ENCODE data around the gene NEURL1. TPM values are rescaled to one million over a fixed set of nuclear protein-coding genes. Genes with fewer than 3 reads are reported as not detected.

Gene NEURL1
- total and polyA plus RNA-seq, 2 donors (not counting 1 experiment from before 2014, with no cell fraction given): 0.30 to 0.57 TPM

DNA sequence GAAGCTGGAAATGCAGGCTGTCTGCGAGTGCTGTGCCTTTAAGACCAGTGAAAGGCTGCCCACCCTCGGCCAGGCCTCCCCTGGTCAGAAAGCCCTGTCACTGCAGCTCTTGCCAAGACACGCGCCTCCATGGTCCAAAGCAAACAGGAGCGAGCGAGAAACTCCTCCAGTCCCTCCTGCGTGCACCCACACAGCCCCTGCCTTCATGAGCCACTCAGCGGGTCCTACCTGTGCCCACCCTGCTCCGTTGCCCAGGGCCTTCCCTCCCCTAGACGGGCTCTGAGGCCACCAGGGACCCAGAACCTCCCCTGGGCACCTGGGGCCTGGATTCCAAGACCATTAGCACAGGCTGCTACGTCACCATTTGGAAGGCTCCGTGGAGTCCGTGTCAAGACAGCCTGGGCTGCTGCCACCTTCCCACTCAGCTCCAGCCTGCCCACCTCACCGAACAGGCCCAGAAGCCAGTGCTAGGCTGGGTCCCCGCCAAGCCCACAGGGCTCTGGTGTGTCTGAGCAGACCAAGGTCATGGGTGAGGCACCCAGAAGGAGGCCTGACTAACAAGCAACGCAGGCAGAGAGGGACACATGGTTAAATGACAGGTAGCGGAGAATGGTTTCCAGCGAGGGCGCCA, 144.5 kb downstream of the NEURL1 start:
- Histone ChIP-seq H3K4me3 (ENCODE audit: control extremely low read depth in 1 of 5, extremely low read depth in 1 of 5, insufficient read depth in 1 of 5, low read depth in 2 of 5, low read length in 4 of 5) (no peak overlapping the region), H3K4me1 (ENCODE audit: control insufficient read depth in 2 of 2, insufficient read depth in 2 of 2, low read length in 2 of 2) (no peaks in the 10 kb centered on the region), H2AFZ (ENCODE audit: insufficient read depth, low read depth, low read length, poor library complexity, severe bottlenecking) (no peak overlapping the region), H3K27ac (ENCODE audit: low read length in 2 of 2) (no peak overlapping the region), H3K36me3 (replicated peaks in 1 of 2; ENCODE audit: control extremely low read depth in 1 of 2, control insufficient read depth in 1 of 2, extremely low read depth in 1 of 2, insufficient read depth in 2 of 2, low read length in 1 of 2) (no peaks in the 10 kb centered on the region), H3K79me2 (ENCODE audit: control insufficient read depth, insufficient read depth, low read length) (no peaks in the 10 kb centered on the region), H4K20me1 (ENCODE audit: control insufficient read depth, insufficient read depth, low read length, poor library complexity, severe bottlenecking) (peaks cover 6% of the 10 kb centered on the region), H3K4me2 (replicated peaks; ENCODE audit: low read depth, low read length, poor library complexity, severe bottlenecking) (no peak overlapping the region), H3K9ac (ENCODE audit: low read length) (no peak overlapping the region), H3K9me3 (ENCODE audit: control extremely low read depth in 1 of 3, control insufficient read depth in 2 of 3, insufficient read depth in 1 of 3, low read length in 2 of 3) (no peaks in the 10 kb centered on the region), H3K27me3 (replicated peaks in 1 of 4; ENCODE audit: control extremely low read depth in 1 of 4, control insufficient read depth in 3 of 4, insufficient read depth in 4 of 4, low read length in 3 of 4) (no peaks in the 10 kb centered on the region)
- ChIA-PET CTCF (no interaction called here), POLR2A (no interaction called here)
- 96% methylated on average over 19 of the region's 19 CpGs for WGBS (ENCODE audit: insufficient coverage)
- intact Hi-C loops (cut with micrococcal nuclease): no loop called here
- H3K9me3 Mint-ChIP-seq (ENCODE audit: insufficient read depth): no peaks in the 10 kb centered on the region
- ATAC-seq (ENCODE audit: low read depth) (no peak), DNase-seq (no peak)
- H3K27ac Mint-ChIP-seq: no peak overlapping the region
- H3K27me3 Mint-ChIP-seq: no peaks in the 10 kb centered on the region
- H3K4me3 Mint-ChIP-seq: no peak overlapping the region
- TF ChIP-seq, protein P1, sequence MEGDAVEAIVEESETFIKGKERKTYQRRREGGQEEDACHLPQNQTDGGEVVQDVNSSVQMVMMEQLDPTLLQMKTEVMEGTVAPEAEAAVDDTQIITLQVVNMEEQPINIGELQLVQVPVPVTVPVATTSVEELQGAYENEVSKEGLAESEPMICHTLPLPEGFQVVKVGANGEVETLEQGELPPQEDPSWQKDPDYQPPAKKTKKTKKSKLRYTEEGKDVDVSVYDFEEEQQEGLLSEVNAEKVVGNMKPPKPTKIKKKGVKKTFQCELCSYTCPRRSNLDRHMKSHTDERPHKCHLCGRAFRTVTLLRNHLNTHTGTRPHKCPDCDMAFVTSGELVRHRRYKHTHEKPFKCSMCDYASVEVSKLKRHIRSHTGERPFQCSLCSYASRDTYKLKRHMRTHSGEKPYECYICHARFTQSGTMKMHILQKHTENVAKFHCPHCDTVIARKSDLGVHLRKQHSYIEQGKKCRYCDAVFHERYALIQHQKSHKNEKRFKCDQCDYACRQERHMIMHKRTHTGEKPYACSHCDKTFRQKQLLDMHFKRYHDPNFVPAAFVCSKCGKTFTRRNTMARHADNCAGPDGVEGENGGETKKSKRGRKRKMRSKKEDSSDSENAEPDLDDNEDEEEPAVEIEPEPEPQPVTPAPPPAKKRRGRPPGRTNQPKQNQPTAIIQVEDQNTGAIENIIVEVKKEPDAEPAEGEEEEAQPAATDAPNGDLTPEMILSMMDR (IDR thresholded peaks at IDR 0.05): no peak
- TF ChIP-seq EZH2 (IDR thresholded peaks at IDR 0.05; ENCODE audit: borderline replicate concordance, insufficient read depth, low read depth, low read length, poor library complexity, severe bottlenecking): no peak
- H3K4me1 Mint-ChIP-seq: no peaks in the 10 kb centered on the region

DNA sequence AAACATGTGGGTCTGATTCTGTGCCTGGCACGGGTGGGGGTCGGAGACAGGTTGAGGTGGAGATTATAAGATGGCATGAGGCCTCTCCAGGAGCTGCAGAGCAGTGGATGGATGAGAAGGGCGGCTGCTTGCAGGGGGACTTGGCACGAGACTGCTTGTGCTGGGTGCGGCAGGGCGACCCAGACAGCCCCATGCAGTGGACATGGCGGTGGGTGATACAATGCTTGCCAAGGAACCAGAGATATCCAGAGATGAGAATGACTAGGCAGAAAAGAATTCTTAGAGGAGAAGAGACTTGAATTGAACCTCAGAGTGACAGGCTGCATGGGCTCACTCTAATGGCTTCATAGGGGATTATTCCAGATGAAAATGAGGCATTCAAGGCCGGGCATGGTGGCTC, 145.4 kb downstream of the NEURL1 start:
- no peaks in the 10 kb centered on the region for H3K9me3 Mint-ChIP-seq (ENCODE audit: insufficient read depth)
- DNase-seq (no peak), ATAC-seq (ENCODE audit: low read depth) (no peak)
- H3K4me3 Mint-ChIP-seq: no peak overlapping the region
- Histone ChIP-seq H3K27me3 (replicated peaks in 1 of 4; ENCODE audit: control extremely low read depth in 1 of 4, control insufficient read depth in 3 of 4, insufficient read depth in 4 of 4, low read length in 3 of 4) (no peaks in the 10 kb centered on the region), H3K9ac (ENCODE audit: low read length) (no peak overlapping the region), H2AFZ (ENCODE audit: insufficient read depth, low read depth, low read length, poor library complexity, severe bottlenecking) (no peak overlapping the region), H3K4me2 (replicated peaks; ENCODE audit: low read depth, low read length, poor library complexity, severe bottlenecking) (no peak overlapping the region), H3K27ac (ENCODE audit: low read length in 2 of 2) (no peak overlapping the region), H3K4me1 (ENCODE audit: control insufficient read depth in 2 of 2, insufficient read depth in 2 of 2, low read length in 2 of 2) (no peaks in the 10 kb centered on the region), H3K36me3 (replicated peaks in 1 of 2; ENCODE audit: control extremely low read depth in 1 of 2, control insufficient read depth in 1 of 2, extremely low read depth in 1 of 2, insufficient read depth in 2 of 2, low read length in 1 of 2) (no peaks in the 10 kb centered on the region), H4K20me1 (ENCODE audit: control insufficient read depth, insufficient read depth, low read length, poor library complexity, severe bottlenecking) (peaks cover 6% of the 10 kb centered on the region), H3K4me3 (ENCODE audit: control extremely low read depth in 1 of 5, extremely low read depth in 1 of 5, insufficient read depth in 1 of 5, low read depth in 2 of 5, low read length in 4 of 5) (no peak overlapping the region), H3K9me3 (ENCODE audit: control extremely low read depth in 1 of 3, control insufficient read depth in 2 of 3, insufficient read depth in 1 of 3, low read length in 2 of 3) (no peaks in the 10 kb centered on the region), H3K79me2 (ENCODE audit: control insufficient read depth, insufficient read depth, low read length) (no peaks in the 10 kb centered on the region)
- POLR2A ChIA-PET: no interaction called here
- H3K27ac Mint-ChIP-seq: no peak overlapping the region
- CTCF ChIA-PET: no interaction called here
- 91% methylated on average over 8 of the region's 8 CpGs for WGBS (ENCODE audit: insufficient coverage)
- no peaks in the 10 kb centered on the region for H3K27me3 Mint-ChIP-seq
- no peaks in the 10 kb centered on the region for H3K4me1 Mint-ChIP-seq
- no peak for TF ChIP-seq EZH2 (IDR thresholded peaks at IDR 0.05; ENCODE audit: borderline replicate concordance, insufficient read depth, low read depth, low read length, poor library complexity, severe bottlenecking)
- TF ChIP-seq, protein P1 (IDR thresholded peaks at IDR 0.05): no peak
- intact Hi-C loops (cut with micrococcal nuclease): no loop called here
